ENCODE results near the gene MTARC1.

DNA sequence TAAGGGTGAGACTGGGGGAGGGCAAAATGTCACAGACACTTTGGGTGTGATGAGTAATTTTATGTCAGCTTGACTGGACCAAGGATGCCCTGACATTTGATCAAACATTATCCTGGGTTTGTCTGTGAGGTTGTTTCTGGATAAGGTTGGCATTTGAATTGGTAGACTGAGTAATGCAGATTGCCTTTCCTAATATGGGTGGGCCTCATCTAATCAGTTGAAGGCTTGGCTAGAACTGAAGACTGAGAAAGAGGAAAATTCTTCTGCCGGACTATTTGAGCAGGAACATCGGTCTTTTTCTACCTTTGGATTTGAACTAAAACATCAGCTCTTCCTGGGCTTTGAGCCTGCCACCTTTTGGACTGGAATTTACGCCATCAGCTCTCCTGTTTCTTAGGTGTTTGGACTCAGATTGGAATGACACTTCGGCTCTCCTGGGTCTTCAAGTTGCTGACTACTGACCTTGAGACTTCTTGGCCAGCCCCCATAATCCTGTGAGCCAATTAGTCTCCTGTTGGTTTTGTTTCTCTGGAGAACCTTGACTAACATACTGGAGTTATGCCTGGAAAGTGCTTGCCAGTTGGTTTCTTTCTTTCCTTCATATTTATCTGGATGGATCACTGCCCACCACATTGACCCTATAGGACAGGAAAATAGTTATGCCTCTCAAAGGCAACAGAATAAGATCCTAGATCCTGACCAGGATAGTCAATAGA is 47.6 kb downstream of the MTARC1 start:
- TF ChIP-seq, protein P1, sequence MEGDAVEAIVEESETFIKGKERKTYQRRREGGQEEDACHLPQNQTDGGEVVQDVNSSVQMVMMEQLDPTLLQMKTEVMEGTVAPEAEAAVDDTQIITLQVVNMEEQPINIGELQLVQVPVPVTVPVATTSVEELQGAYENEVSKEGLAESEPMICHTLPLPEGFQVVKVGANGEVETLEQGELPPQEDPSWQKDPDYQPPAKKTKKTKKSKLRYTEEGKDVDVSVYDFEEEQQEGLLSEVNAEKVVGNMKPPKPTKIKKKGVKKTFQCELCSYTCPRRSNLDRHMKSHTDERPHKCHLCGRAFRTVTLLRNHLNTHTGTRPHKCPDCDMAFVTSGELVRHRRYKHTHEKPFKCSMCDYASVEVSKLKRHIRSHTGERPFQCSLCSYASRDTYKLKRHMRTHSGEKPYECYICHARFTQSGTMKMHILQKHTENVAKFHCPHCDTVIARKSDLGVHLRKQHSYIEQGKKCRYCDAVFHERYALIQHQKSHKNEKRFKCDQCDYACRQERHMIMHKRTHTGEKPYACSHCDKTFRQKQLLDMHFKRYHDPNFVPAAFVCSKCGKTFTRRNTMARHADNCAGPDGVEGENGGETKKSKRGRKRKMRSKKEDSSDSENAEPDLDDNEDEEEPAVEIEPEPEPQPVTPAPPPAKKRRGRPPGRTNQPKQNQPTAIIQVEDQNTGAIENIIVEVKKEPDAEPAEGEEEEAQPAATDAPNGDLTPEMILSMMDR (IDR thresholded peaks at IDR 0.05 in 8 of 11, conservative IDR thresholded peaks at IDR 0.05 in 3 of 11): no peak
- TF ChIP-seq POLR2AphosphoS5 (IDR thresholded peaks at IDR 0.05): no peak
- no peak for TF ChIP-seq POLR2A (IDR thresholded peaks at IDR 0.05)
